ENCODE measurements around the gene HDAC4.

GRCh38 chr2:239245107-239245506, 155.7 kb downstream of the HDAC4 start:
- TF ChIP-seq CTCF (IDR thresholded peaks at IDR 0.05) (no peak), ZFX (IDR thresholded peaks at IDR 0.05; ENCODE audit: borderline replicate concordance) (no peak)

Data from 22Rv1 (cell line).